ENCODE measurements around the gene PRELP.

- TF ChIP-seq YY1 (IDR thresholded peaks at IDR 0.05; ENCODE audit: insufficient read depth, insufficient read length), result no peak
- no peak for TF ChIP-seq ZNF274 (IDR thresholded peaks at IDR 0.05; ENCODE audit: low read depth, low read length)
- TF ChIP-seq SUZ12 (IDR thresholded peaks at IDR 0.05; ENCODE audit: extremely low read depth, insufficient read depth, insufficient read length), result no peak
These were observed 2.1 kb downstream of the PRELP start for GRCh38 chr1:203477748-203478147.
